HepG2 (cell line): Measurements from ENCODE around the gene TBC1D22A. TPM values are rescaled to one million over a fixed set of nuclear protein-coding genes. Genes with fewer than 3 reads are reported as not detected.

Experiments
- ATAC-seq: fragments of 200-7000 bp; cut with Tn5 transposase; 3 replicates; pipeline ENCODE4 v1.9.1; 2020; ENCODE audit warnings: mild to moderate bottlenecking, moderate library complexity
- BruUV-seq: library from RNA; stranded (reverse); fragments of 400-500 nt; replicated peaks from 2 replicates; lab custom pipeline; 2021; lab: Mats Ljungman, UMichigan
- CTCF ChIA-PET: fragments of 300-600 bp; formaldehyde crosslinking; extraction: SDS; loops from one replicate; lab custom pipeline; 2021; ENCODE audit warnings: low total read pairs, inconsistent platforms, low intra/inter-chr PET ratio; lab: Yijun Ruan, JAX
- POLR2A ChIA-PET: fragments of 350-600 bp; sonication (Branson Sonifier 250); formaldehyde crosslinking; loops from one replicate; lab custom pipeline; 2020; ENCODE audit warnings: antibody characterized with exemption, inconsistent platforms; lab: Yijun Ruan, JAX
- DNase-seq: peaks from one replicate; pipeline ENCODE4 v3.0.0-alpha.2; 2015; ENCODE audit warnings: low spot score
- FAIRE-seq: peaks from 3 replicates; lab custom pipeline; 2011; peaks lifted over from hg19 to GRCh38; lab: Jason Lieb, UNC
- H2AFZ ChIP-seq: one replicate; pipeline ENCODE4 v1.6.1; 2011; ENCODE audit warnings: low read length, inconsistent platforms
- H3K27ac ChIP-seq: fragments of 300-600 bp; 3 replicates; pipeline ENCODE4 v1.8.0; 2011; ENCODE audit warnings: mixed run types, mild to moderate bottlenecking, mixed read lengths, low read length, inconsistent platforms; ENCODE audit not compliant: insufficient read depth; ENCODE audit errors: extremely low read length
- H3K27me3 ChIP-seq, 2 experiments: fragments of 200-600 bp in 1 of 2; 2 replicates in 1 of 2; 3 replicates in 1 of 2; pipeline versions ENCODE4 v1.6.0 to v1.8.0; 2011; ENCODE audit warnings: low read length in 2 of 2, mild to moderate bottlenecking in 2 of 2, moderate library complexity in 2 of 2, inconsistent platforms in 1 of 2; ENCODE audit not compliant: insufficient read depth in 2 of 2, control insufficient read depth in 1 of 2
- H3K36me3 ChIP-seq, 2 experiments: fragments of 200-600 bp in 1 of 2; replicated peaks in 1 of 2; 2 replicates in 1 of 2; 3 replicates in 1 of 2; pipeline versions ENCODE4 v1.5.1 to v1.8.0; 2011; ENCODE audit warnings: low read length in 2 of 2, inconsistent platforms in 1 of 2; ENCODE audit not compliant: insufficient read depth in 2 of 2, control insufficient read depth in 1 of 2
- H3K4me1 ChIP-seq: 2 replicates; pipeline ENCODE4 v1.5.1; 2012; ENCODE audit warnings: low read length, inconsistent platforms; ENCODE audit not compliant: insufficient read depth
- H3K4me2 ChIP-seq: 2 replicates; pipeline ENCODE4 v1.6.0; 2011; ENCODE audit warnings: low read depth, low read length, inconsistent platforms
- H3K4me3 ChIP-seq, 3 experiments: fragments of 200-600 bp in 1 of 3; sonication (generic), shearing (Covaris generic) in 1 of 3; replicated peaks in 1 of 3; 2 replicates each; pipeline ENCODE4 v1.5.1; 2011 to 2016; ENCODE audit warnings: low read length in 3 of 3, inconsistent platforms in 2 of 3, low read depth in 2 of 3, mild to moderate bottlenecking in 2 of 3, control low read depth in 1 of 3, mixed read lengths in 1 of 3; ENCODE audit not compliant: insufficient read depth in 1 of 3
- H3K79me2 ChIP-seq: one replicate; pipeline ENCODE4 v1.6.1; 2011; ENCODE audit warnings: low read length, inconsistent platforms; ENCODE audit not compliant: insufficient read depth
- H3K9ac ChIP-seq: 2 replicates; pipeline ENCODE4 v1.6.0; 2011; ENCODE audit warnings: mild to moderate bottlenecking, low read depth, low read length, inconsistent platforms; ENCODE audit not compliant: insufficient read depth
- H3K9me3 ChIP-seq: 2 replicates; pipeline ENCODE4 v1.5.1; 2012; ENCODE audit warnings: mild to moderate bottlenecking, low read length
- H4K20me1 ChIP-seq: 2 replicates; pipeline ENCODE4 v1.6.0; 2011; ENCODE audit warnings: inconsistent platforms, mild to moderate bottlenecking, low read length, moderate library complexity; ENCODE audit not compliant: insufficient read depth
- EED ChIP-seq: sonication (generic); formaldehyde crosslinking; IDR thresholded peaks from 2 replicates; pipeline ENCODE4 v1.5.0; 2020; ENCODE audit warnings: mild to moderate bottlenecking, missing genetic modification reagents
- JUN ChIP-seq: sonication (generic); formaldehyde crosslinking; IDR thresholded peaks from 2 replicates; pipeline ENCODE4 v1.4.0; 2020; ENCODE audit warnings: mild to moderate bottlenecking, missing genetic modification reagents
- KMT2B ChIP-seq: IDR thresholded peaks from 2 replicates; pipeline ENCODE4 v1.6.1; 2016; ENCODE audit warnings: missing genetic modification reagents, missing compliant biosample characterization
- ZNF34 ChIP-seq: sonication (generic); formaldehyde crosslinking; IDR thresholded peaks from 2 replicates; pipeline ENCODE4 v1.4.0; 2020; ENCODE audit warnings: mild to moderate bottlenecking, missing genetic modification reagents, borderline replicate concordance
- ZNF441 ChIP-seq: sonication (generic); formaldehyde crosslinking; IDR thresholded peaks from 2 replicates; pipeline ENCODE4 v1.7.0; 2021; ENCODE audit warnings: missing genetic modification reagents, borderline replicate concordance
- ZNF468 ChIP-seq: sonication (generic); formaldehyde crosslinking; IDR thresholded peaks from 2 replicates; pipeline ENCODE4 v1.8.0; 2022; ENCODE audit warnings: mild to moderate bottlenecking, moderate library complexity, missing genetic modification reagents
- ZNF616 ChIP-seq: sonication (generic); formaldehyde crosslinking; IDR thresholded peaks from 2 replicates; pipeline ENCODE4 v1.5.0; 2020; ENCODE audit warnings: low read depth, mild to moderate bottlenecking, missing genetic modification reagents
- whole genome bisulfite sequencing: methylation state at CpG from one replicate; pipeline ENCODE4 v1.1.6; 2017; ENCODE audit warnings: low lambda C conversion rate; 5-methylcytosine and 5-hydroxymethylcytosine counted together
- in situ Hi-C: cut with HindIII; loops from 2 replicates; pipeline ENCODE4 v1.10.0; 2017; ENCODE audit warnings: low pct_unique_long_range_greater_than_20kb; ENCODE audit not compliant: extremely low pct_ligation_motif_present
- intact Hi-C: fragments of 100-400 bp; cut with micrococcal nuclease; formaldehyde crosslinking; loops from one replicate; pipeline ENCODE4 v1.10.0; 2022; ENCODE audit not compliant: unreplicated experiment
- polyA plus RNA-seq, 8 experiments: library from polyadenylated mRNA; depleted of rRNA in 3 of 8; stranded (reverse) in 7 of 8; unstranded in 1 of 8; fragments of >200 nt; fragmentation: Illumina TruSeq in 4 of 8; extraction: Trizol in 4 of 8; gene quantifications; 2 replicates each; pipeline versions ENCODE4 v1.2.1 to v1.2.3, GENCODE V29; 2011 to 2016; ENCODE audit warnings: low read depth in 4 of 8, missing spikeins in 1 of 8, mixed read lengths in 1 of 8; ENCODE audit not compliant: insufficient read depth in 1 of 8
- total RNA-seq, 5 experiments: library from RNA; depleted of rRNA; stranded (reverse); fragments of >200 nt; fragmentation: Illumina TruSeq; extraction: Trizol; gene quantifications; 2 replicates each; pipeline ENCODE4 v1.2.3, GENCODE V29; 2016; ENCODE audit warnings: low read depth in 1 of 5
- TF ChIP-seq, protein P1 (sequence below): sonication (generic); formaldehyde crosslinking; IDR thresholded peaks from 2 replicates; pipeline ENCODE4 v1.4.0; 2020; ENCODE audit warnings: missing genetic modification reagents
- TF ChIP-seq, protein P2 (sequence below): sonication (generic); formaldehyde crosslinking; IDR thresholded peaks from 2 replicates; pipeline ENCODE4 v1.8.0; 2022; ENCODE audit warnings: mild to moderate bottlenecking, missing genetic modification reagents, moderate library complexity
- TF ChIP-seq, protein P3 (sequence below): sonication (generic); formaldehyde crosslinking; IDR thresholded peaks from 2 replicates; pipeline ENCODE4 v1.5.0; 2020; ENCODE audit warnings: missing genetic modification reagents
- TF ChIP-seq, protein P4 (sequence below): fragments of 450-650 bp; IDR thresholded peaks from 2 replicates; pipeline ENCODE4 v1.6.1; 2016
- TF ChIP-seq, protein P5 (sequence below): sonication (generic); formaldehyde crosslinking; IDR thresholded peaks from 2 replicates; pipeline ENCODE4 v1.8.0; 2022; ENCODE audit warnings: missing genetic modification reagents, mild to moderate bottlenecking, moderate library complexity, borderline replicate concordance
- TF ChIP-seq, protein P6 (sequence below): sonication (generic); formaldehyde crosslinking; IDR thresholded peaks from 2 replicates; pipeline ENCODE4 v1.5.0; 2020; ENCODE audit warnings: missing genetic modification reagents, mild to moderate bottlenecking, borderline replicate concordance

TBC1D22A gene
- total and polyA plus RNA-seq, 2 of the 13 experiments (the other 11 are each of a cell fraction or from before 2014, with no cell fraction given), result 17.3 to 18.0 TPM

DNA sequence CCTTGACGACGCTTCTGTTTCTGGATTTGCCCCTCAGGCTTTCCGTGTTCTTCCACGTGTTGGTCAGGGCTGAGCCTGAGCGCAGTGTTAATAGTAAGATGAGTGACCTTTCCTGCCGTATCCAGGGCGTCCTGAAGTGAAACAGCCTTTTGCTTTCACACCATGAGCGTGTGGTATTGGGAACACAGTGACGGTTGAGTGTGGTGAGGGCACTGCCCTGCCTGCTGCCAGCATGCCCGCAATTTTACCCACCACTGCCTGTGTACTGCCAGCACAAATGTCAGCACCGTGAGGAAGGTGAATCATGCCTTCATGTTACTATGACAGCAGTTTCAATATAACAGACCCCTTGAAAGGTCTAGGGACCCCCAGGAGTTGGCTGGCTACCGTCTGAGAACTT lies 217.1 kb downstream of the TBC1D22A start (continued):
- no peak for TF ChIP-seq ZNF34
- TF ChIP-seq, protein P1, sequence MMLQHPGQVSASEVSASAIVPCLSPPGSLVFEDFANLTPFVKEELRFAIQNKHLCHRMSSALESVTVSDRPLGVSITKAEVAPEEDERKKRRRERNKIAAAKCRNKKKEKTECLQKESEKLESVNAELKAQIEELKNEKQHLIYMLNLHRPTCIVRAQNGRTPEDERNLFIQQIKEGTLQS (CRISPR knock-in tag), result no peak

DNA sequence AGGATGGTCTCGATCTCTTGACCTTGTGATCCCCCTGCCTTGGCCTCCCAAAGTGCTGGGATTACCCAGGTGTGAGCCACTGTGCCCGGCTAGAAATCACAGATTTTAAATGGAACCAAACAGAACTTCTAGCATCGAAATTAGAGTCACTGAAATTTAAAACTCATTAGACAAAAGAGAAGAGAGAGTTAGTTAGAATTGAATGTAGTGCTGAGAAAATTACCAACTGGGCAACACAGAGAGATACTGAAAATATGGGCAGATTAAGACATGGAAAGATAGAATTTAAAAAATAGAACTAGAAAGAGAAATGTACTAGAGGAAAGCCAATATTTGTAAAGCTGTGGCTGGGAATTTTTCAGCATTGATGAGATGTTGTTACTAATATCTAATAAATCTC lies 217.9 kb downstream of the TBC1D22A start:
- in situ Hi-C loops, result no loop called here
- H3K79me2 ChIP-seq, result no peaks in the 10 kb centered on the region
- TF ChIP-seq, protein P2, sequence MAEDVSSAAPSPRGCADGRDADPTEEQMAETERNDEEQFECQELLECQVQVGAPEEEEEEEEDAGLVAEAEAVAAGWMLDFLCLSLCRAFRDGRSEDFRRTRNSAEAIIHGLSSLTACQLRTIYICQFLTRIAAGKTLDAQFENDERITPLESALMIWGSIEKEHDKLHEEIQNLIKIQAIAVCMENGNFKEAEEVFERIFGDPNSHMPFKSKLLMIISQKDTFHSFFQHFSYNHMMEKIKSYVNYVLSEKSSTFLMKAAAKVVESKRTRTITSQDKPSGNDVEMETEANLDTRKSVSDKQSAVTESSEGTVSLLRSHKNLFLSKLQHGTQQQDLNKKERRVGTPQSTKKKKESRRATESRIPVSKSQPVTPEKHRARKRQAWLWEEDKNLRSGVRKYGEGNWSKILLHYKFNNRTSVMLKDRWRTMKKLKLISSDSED (CRISPR knock-in tag), result no peak
- TF ChIP-seq, protein P3, sequence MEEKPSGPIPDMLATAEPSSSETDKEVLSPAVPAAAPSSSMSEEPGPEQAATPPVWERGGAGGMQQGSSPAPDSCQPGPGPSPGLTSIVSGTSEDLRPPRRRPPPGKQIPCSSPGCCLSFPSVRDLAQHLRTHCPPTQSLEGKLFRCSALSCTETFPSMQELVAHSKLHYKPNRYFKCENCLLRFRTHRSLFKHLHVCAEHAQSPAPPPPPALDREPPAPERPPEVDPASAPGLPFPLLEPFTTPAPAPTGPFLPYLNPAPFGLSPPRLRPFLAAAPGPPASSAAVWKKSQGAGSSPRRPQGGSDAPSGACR (CRISPR knock-in tag), result no peak
- TF ChIP-seq ZNF441 (CRISPR knock-in tag), result no peak
- no peak for TF ChIP-seq ZNF468 (CRISPR knock-in tag)
- no peak for TF ChIP-seq ZNF616 (CRISPR knock-in tag)
- no peak for TF ChIP-seq KMT2B
- TF ChIP-seq JUN (CRISPR knock-in tag), result no peak
- TF ChIP-seq, protein P4, sequence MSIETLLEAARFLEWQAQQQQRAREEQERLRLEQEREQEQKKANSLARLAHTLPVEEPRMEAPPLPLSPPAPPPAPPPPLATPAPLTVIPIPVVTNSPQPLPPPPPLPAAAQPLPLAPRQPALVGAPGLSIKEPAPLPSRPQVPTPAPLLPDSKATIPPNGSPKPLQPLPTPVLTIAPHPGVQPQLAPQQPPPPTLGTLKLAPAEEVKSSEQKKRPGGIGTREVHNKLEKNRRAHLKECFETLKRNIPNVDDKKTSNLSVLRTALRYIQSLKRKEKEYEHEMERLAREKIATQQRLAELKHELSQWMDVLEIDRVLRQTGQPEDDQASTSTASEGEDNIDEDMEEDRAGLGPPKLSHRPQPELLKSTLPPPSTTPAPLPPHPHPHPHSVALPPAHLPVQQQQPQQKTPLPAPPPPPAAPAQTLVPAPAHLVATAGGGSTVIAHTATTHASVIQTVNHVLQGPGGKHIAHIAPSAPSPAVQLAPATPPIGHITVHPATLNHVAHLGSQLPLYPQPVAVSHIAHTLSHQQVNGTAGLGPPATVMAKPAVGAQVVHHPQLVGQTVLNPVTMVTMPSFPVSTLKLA, result no peak
- TF ChIP-seq, protein P5, sequence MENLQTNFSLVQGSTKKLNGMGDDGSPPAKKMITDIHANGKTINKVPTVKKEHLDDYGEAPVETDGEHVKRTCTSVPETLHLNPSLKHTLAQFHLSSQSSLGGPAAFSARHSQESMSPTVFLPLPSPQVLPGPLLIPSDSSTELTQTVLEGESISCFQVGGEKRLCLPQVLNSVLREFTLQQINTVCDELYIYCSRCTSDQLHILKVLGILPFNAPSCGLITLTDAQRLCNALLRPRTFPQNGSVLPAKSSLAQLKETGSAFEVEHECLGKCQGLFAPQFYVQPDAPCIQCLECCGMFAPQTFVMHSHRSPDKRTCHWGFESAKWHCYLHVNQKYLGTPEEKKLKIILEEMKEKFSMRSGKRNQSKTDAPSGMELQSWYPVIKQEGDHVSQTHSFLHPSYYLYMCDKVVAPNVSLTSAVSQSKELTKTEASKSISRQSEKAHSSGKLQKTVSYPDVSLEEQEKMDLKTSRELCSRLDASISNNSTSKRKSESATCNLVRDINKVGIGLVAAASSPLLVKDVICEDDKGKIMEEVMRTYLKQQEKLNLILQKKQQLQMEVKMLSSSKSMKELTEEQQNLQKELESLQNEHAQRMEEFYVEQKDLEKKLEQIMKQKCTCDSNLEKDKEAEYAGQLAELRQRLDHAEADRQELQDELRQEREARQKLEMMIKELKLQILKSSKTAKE, result no peak
- TF ChIP-seq, protein P6, sequence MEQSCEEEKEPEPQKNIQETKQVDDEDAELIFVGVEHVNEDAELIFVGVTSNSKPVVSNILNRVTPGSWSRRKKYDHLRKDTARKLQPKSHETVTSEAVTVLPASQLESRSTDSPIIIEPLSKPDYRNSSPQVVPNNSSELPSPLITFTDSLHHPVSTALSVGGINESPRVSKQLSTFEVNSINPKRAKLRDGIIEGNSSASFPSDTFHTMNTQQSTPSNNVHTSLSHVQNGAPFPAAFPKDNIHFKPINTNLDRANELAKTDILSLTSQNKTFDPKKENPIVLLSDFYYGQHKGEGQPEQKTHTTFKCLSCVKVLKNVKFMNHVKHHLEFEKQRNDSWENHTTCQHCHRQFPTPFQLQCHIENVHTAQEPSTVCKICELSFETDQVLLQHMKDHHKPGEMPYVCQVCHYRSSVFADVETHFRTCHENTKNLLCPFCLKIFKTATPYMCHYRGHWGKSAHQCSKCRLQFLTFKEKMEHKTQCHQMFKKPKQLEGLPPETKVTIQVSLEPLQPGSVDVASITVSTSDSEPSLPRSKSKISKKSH (CRISPR knock-in tag), result no peak
- no peak for TF ChIP-seq EED (CRISPR knock-in tag)
- no peaks in the 10 kb centered on the region for H3K4me1 ChIP-seq
- H3K9ac ChIP-seq, result no peak overlapping the region
- H3K4me3 ChIP-seq, result no peak overlapping the region
- FAIRE-seq, result no peak
- no peaks in the 10 kb centered on the region for H3K27me3 ChIP-seq
- ATAC-seq, result no peak
- H3K27ac ChIP-seq, result no peak overlapping the region
- ChIA-PET POLR2A (no interaction called here), CTCF (no interaction called here)
- no peaks in the 10 kb centered on the region for H4K20me1 ChIP-seq
- intact Hi-C loops, result no loop called here
- no TSS peak for BruUV-seq
- H3K36me3 ChIP-seq, result peaks cover 9 to 26% of the 10 kb centered on the region in 2 experiments; a peak in 4 of 5 replicates
- no peak for DNase-seq
- no peak overlapping the region for H2AFZ ChIP-seq
- WGBS, result 97% methylated on average over 3 of the region's 3 CpGs
- no peaks in the 10 kb centered on the region for H3K9me3 ChIP-seq
- no peak overlapping the region for H3K4me2 ChIP-seq
